ENCODE results near the gene RXRA. TPM values are rescaled to one million over a fixed set of nuclear protein-coding genes. Genes with fewer than 3 reads are reported as not detected.
A peak's percentile ranks its signal among the peaks of the same experiment; 100 is the strongest.

RXRA gene
- total RNA-seq, 1 donor from 2014 or later: 42.6 TPM

DNA sequence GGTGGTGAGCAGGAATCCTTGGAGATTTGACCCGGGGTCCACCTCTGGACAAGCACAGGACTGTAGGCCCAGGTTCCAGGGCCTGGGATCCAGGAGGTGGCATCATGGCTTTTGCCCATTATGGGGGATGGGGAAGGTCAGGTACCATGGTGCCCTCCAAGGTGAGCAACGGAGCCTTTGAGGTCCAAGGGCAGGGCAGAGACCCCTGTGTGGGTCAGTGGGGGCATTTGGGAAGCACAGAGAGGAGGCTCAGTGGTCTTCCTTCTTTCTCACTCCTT is 117.7 kb downstream of the RXRA start:
- no peak for DNase-seq (ENCODE audit: low spot score)
- intact Hi-C loops (cut with DNase I): loop anchor here (5.0 kb wide), 1 partner anchor 102 kb away; no protein-coding TSS in a partner anchor

DNA sequence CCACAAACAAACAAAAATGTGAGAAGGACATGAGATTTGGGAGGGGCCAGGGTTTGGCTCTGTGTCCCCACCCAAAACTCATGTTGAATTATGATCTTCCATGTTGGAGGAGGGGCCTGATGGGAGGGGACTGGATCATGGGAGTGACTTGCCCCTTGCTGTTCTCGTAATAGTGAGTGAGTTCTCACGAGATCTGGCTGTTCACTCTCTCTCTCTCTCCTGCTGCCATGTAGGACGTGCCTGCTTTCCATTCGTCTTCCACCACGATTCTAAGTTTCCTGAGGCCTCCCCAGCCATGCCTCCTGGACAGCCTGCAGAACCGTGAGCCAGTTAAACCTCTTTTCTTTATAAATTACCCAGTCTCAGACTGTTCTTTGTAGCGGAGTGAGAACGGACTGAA is 118.7 kb downstream of the RXRA start:
- intact Hi-C loops (cut with DNase I): loop anchor here (5.0 kb wide), 2 partner anchors 103 to 537 kb away; no protein-coding TSS in a partner anchor
- no peak for DNase-seq (ENCODE audit: low spot score)

DNA sequence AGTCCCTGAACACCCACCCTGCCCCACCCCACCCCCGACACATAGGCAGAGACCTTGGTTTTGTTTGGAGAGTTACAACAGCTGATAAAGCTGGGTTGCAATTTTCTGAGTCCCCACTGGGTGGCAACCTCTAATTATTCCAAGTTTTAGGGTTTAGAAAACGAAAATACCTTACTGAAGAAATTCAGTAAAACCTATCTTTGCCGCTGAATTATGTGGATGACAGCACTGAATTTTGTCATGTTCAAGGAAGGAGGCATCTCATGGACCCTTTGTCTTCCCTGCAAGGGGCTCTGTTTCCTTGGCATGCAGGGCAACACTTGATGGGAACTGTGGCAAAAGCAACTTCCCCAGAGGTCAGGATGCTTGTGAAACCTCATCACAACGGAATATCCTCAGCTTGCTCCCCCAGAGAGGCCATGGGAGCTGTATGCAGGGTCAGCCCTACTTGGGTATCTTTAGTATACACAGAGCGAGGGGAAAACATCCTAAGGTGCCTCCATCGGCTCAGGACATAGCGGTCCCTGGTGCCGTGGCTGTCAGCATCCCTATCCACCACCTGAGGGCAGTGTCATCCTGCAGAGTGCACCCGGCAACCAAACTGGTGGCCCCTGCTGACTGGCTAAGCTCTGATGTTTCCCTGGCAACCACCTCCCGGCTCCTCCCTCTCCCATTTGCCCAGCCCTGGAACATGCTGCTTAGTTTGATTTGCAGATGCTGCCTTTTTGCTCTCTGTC is 123.1 kb downstream of the RXRA start:
- DNase-seq (ENCODE audit: low spot score): peak; percentile 92
- intact Hi-C loops (cut with DNase I): loop anchor here (1.0 to 5.0 kb wide), 2 partner anchors 291 to 533 kb away; no protein-coding TSS in a partner anchor

- intact Hi-C loops (cut with DNase I): loop anchor here (5.0 kb wide), 2 partner anchors 190 to 240 kb away; partner anchors contain the start of gene COL5A1
- DNase-seq (ENCODE audit: low spot score): no peak
Observed at GRCh38 chr9:134451700-134452458, 125.6 kb downstream of the RXRA start.

GRCh38 chr9:134452728-134453127 is 126.5 kb downstream of the RXRA start:
- DNase-seq (ENCODE audit: low spot score): no peak
- intact Hi-C loops (cut with DNase I): loop anchor here (5.0 kb wide), 2 partner anchors 190 to 240 kb away; partner anchors contain the start of gene COL5A1

- DNase-seq (ENCODE audit: low spot score): no peak
- intact Hi-C loops (cut with DNase I): loop anchor here (5.0 kb wide), 2 partner anchors 188 to 238 kb away; partner anchors contain the start of gene COL5A1
Observed at GRCh38 chr9:134453776-134454475, 127.7 kb downstream of the RXRA start.

DNA sequence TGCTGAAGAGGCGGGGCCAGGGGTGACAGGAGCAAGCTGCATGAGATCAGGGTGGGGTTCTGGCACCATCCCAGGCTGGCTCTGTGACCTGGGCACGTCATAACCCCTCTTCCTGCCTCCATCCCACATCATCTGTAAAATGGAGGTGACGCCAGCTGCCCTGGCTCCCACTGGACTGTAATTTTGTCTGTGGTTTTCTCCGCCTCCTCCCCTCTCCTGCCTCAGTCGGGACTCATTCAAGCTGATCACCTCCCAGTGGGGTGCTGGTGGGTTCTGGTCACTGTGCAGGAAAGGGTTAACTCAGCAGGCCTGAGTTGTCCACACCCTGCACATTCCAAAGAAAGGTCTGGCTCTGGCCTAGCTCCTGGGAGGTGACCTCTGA is 128.2 kb downstream of the RXRA start:
- intact Hi-C loops (cut with DNase I): loop anchor here (5.0 kb wide), 2 partner anchors 188 to 238 kb away; partner anchors contain the start of gene COL5A1
- DNase-seq (ENCODE audit: low spot score): no peak

- DNase-seq (ENCODE audit: low spot score): no peak
- intact Hi-C loops (cut with DNase I): loop anchor here (5.0 kb wide), 1 partner anchor 147 kb away; no protein-coding TSS in a partner anchor
Observed at GRCh38 chr9:134455021-134455471, 128.8 kb downstream of the RXRA start.

DNA sequence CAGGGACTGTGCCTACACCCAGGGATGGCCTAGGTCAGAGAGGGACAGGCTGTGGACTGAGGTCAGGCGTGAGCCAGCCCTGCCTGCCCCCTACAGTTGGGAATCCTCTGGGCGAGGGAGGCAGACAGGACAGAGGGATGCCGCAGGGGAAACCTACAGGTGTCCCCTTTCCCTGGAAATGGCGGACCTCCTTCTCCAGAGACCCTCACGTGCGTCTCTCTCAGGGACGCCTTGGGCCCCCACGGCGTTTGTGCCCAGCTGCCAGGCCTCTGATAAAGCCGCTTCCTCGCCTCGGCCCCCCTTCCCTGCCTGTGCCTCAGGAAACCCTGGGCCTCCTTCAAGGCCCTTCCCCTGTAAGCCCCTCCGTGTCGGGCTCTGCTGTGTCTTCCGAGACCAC is 129.3 kb downstream of the RXRA start:
- DNase-seq (ENCODE audit: low spot score): no peak
- intact Hi-C loops (cut with DNase I): loop anchor here (5.0 kb wide), 1 partner anchor 147 kb away; no protein-coding TSS in a partner anchor

GRCh38 chr9:134455934-134456755 is 129.9 kb downstream of the RXRA start:
- intact Hi-C loops (cut with DNase I): loop anchor here (5.0 kb wide), 1 partner anchor 146 kb away; no protein-coding TSS in a partner anchor
- DNase-seq (ENCODE audit: low spot score): peak; percentile 90

DNA sequence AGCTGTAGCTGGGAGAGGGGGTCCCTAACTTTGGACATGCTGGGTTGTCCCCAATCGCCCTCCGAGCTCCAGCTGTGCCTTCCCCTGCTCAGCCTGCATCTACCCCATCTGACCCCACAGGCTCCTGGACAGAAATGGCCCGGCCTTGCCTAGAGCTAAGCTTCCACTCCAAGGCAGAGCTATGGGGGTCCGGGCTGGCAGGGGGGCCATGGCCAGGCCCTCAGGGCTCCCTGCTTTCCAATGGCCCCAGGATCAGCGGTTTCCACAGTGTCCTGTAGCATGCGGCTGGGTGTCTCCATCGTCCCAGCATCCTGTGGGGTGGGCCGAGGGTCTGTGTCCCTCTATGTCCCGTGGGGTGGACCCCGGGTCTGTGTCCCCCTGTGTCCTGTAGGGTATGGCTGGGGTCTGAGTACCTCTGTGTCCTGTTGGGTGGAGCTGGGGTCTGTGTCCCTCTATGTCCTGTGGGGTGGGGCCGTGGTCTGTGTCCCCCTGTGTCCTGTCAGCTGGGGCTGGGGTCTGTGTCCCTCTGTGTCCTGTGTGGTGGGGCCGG is 130.6 kb downstream of the RXRA start:
- intact Hi-C loops (cut with DNase I): loop anchor here (5.0 kb wide), 1 partner anchor 145 kb away; no protein-coding TSS in a partner anchor
- no peak for DNase-seq (ENCODE audit: low spot score)

GRCh38 chr9:134457321-134458206 is 131.3 kb downstream of the RXRA start:
- intact Hi-C loops (cut with DNase I): loop anchor here (2.0 to 5.0 kb wide), 2 partner anchors 15 to 145 kb away; no protein-coding TSS in a partner anchor
- no peak for DNase-seq (ENCODE audit: low spot score)

GRCh38 chr9:134458207-134459108 is 132.2 kb downstream of the RXRA start:
- DNase-seq (ENCODE audit: low spot score): no peak
- intact Hi-C loops (cut with DNase I): loop anchor here (2.0 to 5.0 kb wide), 2 partner anchors 14 to 144 kb away; no protein-coding TSS in a partner anchor

GRCh38 chr9:134459164-134459563 is 132.9 kb downstream of the RXRA start:
- intact Hi-C loops (cut with DNase I): loop anchor here (2.0 to 5.0 kb wide), 2 partner anchors 14 to 143 kb away; no protein-coding TSS in a partner anchor
- no peak for DNase-seq (ENCODE audit: low spot score)

DNA sequence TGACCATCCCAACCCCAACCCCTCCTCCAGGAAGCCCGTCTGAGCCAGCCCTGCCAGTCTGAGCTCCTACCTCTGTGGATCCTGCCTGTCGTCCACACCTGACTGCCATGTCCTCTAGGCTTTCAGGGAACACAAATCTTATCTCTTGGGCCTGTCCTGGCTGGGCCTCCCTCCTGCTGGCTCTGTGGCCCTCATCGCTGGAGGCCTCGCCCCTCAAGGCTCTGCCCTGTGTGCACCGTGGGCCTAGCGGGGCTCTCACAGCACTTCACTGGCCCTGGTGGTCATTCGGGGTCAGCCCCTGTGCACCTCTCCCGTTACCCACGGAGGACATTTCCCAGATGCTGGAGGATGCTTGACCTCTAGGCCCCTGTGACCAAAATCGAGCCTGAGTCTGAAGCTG is 133.3 kb downstream of the RXRA start:
- DNase-seq (ENCODE audit: low spot score): no peak
- intact Hi-C loops (cut with DNase I): loop anchor here (2.0 to 5.0 kb wide), 2 partner anchors 13 to 143 kb away; no protein-coding TSS in a partner anchor

GRCh38 chr9:134460206-134460605 is 134.0 kb downstream of the RXRA start:
- intact Hi-C loops (cut with DNase I): no loop called here
- no peak for DNase-seq (ENCODE audit: low spot score)
